ENCODE results near the gene CFAP100.

CFAP100 gene

DNA sequence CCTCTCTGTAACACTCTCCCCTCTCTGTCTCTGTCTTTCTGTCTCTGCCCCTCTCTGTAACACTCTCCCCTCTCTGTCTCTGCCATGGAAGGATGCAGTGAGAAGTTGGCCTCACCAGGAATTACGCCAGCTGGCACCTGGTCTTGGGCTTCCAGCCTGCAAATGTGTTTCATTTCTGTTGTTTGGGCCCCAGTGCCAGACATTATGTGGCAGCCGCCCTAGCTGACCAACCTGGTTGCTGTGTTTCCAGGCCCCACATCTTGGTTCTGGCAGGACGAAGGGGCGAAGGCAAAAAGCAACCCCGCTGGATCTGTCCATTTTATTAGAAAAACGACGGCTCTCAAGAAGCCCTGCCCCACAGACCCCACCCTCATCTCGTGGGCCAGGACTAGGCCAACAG lies 86.2 kb downstream of the CFAP100 start:
- TF ChIP-seq, protein P1, sequence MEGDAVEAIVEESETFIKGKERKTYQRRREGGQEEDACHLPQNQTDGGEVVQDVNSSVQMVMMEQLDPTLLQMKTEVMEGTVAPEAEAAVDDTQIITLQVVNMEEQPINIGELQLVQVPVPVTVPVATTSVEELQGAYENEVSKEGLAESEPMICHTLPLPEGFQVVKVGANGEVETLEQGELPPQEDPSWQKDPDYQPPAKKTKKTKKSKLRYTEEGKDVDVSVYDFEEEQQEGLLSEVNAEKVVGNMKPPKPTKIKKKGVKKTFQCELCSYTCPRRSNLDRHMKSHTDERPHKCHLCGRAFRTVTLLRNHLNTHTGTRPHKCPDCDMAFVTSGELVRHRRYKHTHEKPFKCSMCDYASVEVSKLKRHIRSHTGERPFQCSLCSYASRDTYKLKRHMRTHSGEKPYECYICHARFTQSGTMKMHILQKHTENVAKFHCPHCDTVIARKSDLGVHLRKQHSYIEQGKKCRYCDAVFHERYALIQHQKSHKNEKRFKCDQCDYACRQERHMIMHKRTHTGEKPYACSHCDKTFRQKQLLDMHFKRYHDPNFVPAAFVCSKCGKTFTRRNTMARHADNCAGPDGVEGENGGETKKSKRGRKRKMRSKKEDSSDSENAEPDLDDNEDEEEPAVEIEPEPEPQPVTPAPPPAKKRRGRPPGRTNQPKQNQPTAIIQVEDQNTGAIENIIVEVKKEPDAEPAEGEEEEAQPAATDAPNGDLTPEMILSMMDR (conservative IDR thresholded peaks at IDR 0.05; ENCODE audit: low read length), result no peak
- DNase-seq (ENCODE audit: low read depth), result peak; percentile 41
- H3K4me3 ChIP-seq (ENCODE audit: low read length), result no peak overlapping the region

DNA sequence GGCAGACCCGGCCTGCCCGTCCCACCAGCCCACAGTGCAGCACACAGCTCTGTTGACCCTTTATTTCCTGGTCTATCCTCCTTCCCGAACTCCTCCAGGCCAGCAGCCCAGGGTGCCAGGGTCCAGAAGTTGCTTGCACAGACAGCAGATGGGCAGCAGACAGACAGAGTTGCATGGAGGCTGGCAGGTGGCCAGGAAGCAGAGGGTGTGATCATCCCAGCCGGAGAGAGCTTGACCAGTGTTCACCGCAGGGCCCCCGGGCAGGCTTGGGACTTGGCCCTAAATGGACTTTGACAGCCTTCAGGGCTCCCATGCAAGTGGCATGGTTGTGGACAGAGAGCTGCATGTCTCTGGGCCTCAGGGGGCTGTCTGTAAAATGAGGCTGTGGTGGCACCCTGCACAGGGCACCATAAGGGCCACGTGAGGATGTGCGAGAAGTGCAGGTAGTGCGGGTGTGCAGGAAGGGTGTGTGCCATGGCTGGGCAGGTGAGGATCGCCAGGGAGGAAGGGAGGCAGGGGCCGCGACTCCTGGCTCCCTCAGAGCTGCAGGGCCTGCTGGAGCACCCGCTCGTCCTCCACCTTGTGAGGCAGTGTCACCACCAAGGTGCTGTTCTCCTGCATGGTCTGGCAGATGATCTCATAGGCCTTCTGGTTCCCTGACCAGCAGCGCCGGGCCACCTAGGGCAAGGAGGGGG lies 87.2 kb downstream of the CFAP100 start:
- DNase-seq (ENCODE audit: low read depth), result peak; percentile 66
- no peak overlapping the region for H3K4me3 ChIP-seq (ENCODE audit: low read length)
- TF ChIP-seq, protein P1 (conservative IDR thresholded peaks at IDR 0.05; ENCODE audit: low read length), result no peak

DNA sequence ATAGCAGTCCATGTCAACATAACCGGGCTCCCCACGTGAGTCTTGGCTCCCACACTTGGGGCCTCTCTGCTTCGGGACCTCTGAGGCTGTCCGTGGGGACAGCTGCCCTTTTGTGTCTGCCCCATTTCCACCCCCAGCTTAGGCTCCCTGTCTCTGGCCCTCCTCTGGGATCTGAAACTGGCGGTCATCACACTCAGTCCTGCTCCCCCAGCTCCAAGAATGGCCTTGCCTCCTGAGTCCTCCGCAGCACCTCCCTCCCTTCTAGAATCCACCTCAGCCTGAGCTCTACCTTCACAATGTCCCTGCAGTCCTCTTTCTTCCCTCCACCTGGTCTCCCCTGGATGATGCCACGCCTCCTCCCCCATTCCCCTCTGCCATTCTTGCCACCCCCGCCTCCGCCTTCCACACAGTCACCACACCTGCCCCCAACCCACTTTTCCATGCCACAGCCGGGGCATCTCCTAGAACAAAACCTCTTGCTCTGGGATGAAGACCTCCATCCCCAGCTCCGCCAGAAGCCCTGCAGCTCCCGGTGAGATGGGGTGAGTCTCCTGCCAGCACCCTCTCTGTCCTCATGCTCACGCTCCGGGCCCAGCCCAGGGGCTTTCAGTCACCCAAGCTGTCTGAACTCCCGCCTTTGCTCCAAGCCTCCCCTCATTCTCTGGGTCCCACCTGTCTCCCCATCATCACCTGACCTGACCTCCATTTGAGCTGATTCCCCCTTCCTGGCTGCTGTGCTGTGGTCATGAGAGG lies 88.0 kb downstream of the CFAP100 start:
- TF ChIP-seq, protein P1 (conservative IDR thresholded peaks at IDR 0.05; ENCODE audit: low read length), result no peak
- DNase-seq (ENCODE audit: low read depth), result no peak
- H3K4me3 ChIP-seq (ENCODE audit: low read length), result no peak overlapping the region

DNA sequence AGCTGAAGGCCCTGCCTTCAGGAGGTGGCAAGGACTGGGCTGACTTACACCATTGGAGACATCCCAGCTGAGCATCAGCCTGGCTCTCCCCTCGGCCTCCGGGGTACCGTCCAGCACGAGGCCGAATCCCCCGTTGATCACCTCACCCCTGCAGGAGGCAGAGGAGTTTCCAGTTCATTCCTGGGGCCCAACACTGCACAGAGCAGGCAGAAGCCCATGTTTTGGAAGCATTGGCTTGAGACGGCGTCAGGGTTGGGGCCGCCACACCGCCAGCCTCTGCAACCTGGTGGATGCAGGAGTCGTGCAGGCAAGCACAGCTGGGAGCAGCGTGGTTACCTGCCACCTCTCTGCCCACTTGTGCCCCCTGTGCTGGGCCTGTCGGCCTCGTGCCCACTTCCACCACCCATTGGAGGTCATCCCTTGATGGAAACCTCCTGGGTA lies 88.6 kb downstream of the CFAP100 start:
- H3K4me3 ChIP-seq (ENCODE audit: low read length), result no peak overlapping the region
- DNase-seq (ENCODE audit: low read depth), result no peak
- TF ChIP-seq, protein P1 (conservative IDR thresholded peaks at IDR 0.05; ENCODE audit: low read length), result no peak

DNA sequence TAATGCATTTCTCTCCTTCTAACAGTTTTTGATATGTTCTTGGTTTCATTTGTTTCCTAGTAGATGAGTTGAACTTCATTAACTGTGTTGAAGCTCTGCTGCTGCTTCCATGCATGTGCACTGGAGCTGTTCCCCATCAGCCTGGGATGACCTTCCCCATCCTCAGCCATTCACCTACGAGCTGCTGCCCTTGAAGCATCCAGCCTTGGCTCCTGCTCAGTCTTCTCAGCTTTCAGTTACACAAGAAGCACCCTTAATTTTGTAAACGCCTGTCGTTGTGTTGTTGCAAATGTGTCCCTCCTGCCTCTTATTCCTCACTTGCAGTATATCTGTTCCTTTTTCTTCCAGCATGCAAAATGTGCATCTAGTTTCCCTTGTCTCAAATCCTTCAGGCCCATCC lies 89.4 kb downstream of the CFAP100 start:
- TF ChIP-seq, protein P1 (conservative IDR thresholded peaks at IDR 0.05; ENCODE audit: low read length), result no peak
- DNase-seq (ENCODE audit: low read depth), result no peak
- H3K4me3 ChIP-seq (ENCODE audit: low read length), result no peak overlapping the region

DNA sequence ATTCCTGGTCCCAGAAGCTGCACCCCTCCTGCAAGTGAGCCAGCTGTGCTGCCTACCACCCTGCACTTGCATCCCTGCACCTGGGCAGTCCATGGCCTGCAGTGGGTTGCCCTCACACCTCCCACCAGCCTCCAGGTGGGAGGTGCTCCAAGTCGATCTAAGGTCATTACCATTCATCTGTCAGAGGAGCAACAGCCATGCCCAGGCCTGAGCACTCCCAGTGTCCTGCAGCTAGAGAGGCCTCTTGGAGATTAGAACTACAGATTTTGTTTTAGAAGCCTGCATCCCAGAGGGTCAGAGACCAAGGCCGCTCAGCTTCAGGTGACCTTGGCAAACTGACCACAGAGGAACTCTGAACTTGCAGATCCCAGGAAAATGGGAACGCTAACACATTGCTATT lies 90.0 kb downstream of the CFAP100 start:
- no peak overlapping the region for H3K4me3 ChIP-seq (ENCODE audit: low read length)
- no peak for DNase-seq (ENCODE audit: low read depth)
- TF ChIP-seq, protein P1 (conservative IDR thresholded peaks at IDR 0.05; ENCODE audit: low read length), result no peak
